GM21360 (cell line): ENCODE results near the gene GGTLC1.

ENCODE experiments used
- ATAC-seq: cut with Tn5 transposase; IDR thresholded peaks from one replicate; pipeline ENCODE4 v1.9.1; 2021; ENCODE audit warnings: mild to moderate bottlenecking, moderate library complexity; ENCODE audit not compliant: unreplicated experiment

Gene GGTLC1

DNA sequence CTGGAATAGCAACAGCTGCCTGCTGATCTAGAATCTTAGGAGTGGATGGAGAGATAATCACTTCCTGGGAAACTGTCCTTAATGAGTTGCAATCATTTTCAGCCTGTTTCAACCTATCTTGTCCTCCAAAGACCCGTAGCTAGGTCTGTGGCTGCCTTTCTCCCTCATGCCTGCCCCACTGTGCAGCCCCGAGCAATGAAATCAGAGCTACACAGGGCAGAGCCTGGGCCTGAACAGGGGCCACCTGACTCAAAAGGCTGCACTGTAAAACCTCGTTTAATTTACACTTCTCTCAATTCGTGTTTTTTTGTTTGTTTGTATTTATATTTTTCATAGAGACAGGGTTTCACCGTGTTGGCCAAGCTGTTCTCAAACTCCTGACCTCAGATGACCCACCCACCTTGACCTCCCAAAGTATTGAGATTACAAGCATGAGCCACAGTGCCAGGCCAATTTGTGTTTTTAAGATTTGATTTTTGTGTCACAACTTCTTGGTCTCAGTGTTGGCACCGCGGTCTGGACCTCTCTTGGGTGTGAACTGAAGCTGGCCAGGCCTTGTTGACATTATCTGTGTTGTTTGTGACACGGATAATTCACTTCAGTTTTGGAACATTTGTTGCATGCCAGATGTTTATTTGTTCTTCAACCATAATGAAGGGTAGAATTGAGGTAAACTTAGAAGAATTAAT lies 21.5 kb downstream of the GGTLC1 start:
- ATAC-seq: no peak

DNA sequence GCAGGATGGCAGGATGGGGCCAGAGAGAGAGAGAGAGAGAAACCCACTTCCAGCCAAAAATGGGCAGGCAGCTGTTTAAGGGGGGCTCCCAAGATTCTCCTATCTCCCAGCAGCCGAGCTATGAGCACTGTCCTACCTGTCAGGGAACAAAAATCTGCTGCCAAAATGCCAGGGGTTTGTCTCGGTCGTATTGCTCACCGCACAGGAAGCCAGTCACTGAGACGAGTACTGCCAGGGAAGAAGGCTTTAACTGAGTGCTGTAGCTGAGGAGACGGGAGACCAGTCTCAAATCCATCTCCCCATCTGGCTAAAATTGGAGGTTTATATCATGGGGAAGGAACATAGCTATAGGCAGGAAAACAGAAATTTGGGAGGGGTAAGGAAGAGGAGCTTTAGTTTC lies 22.3 kb downstream of the GGTLC1 start:
- ATAC-seq: no peak

DNA sequence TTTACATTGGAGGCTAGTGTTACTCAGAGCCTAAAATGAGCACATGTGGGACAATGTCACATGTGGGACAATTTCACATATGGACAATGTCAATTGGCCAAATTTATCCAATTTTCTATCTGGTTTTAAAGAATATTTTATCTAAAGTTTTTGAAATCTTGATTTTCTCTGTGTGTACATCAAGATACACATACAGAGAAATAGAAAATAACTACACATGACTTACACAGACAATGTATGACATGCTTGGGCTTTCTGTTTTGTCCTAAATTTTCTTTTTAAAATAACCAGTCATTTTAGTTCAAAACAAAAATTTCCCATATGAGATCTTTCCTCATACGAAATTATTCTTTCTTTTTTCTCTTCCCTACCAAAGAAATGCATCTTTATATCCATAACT lies 24.6 kb downstream of the GGTLC1 start:
- no peak for ATAC-seq

DNA sequence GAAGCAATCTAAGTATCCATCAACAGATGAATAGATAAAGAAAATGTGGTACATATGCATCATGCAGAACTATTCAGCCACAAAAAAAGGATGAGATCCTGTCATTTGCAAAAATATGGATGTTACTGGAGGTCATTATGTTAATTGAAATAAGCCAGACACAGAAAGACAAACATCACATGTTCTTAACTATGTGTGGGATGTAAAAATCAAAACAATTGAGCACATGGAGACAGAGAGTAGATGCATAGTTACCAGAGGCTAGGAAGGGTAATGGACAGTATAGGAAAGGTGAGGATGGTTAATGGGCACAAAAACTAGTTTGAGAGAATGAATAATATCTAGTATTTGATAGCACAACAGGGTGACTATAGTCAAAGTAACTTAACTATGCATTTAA lies 26.3 kb downstream of the GGTLC1 start:
- ATAC-seq: no peak

DNA sequence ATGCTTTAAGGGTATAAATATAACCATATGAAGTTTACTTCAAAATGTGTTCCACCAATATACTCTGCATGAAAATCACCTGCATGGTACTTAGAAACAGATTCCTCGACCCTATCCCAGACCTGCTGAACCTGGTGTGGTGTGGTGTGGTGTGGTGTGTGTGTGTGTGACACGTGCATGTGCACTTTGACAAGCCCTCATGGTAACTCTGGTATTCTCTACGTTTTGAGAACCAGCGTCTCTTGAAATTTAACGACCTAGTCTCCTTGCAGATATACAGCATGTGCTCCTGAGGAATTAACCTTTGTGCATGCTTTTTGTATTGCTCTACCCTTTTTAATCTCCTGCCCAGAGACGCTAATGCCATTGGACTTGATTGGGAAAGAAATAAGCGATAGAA lies 29.5 kb downstream of the GGTLC1 start:
- no peak for ATAC-seq

DNA sequence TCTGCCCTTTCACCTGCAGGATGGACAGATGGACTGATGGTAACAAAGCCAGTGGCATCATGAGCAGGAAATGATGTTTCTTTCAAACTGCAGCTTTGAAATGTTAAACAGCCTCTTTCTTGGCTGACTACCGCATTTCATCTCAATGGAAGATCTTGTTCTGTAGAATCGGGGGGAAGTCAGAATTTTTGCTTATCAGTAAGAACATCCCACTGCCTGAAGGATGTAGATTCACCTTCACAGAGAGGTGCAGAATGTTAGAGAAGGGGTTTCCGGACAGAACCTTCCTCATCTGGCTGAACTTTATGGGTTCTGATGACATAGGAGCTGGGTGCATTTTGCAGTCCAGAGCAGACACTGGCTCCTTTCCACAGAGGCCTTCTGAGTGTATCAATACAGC lies 32.7 kb downstream of the GGTLC1 start:
- no peak for ATAC-seq

DNA sequence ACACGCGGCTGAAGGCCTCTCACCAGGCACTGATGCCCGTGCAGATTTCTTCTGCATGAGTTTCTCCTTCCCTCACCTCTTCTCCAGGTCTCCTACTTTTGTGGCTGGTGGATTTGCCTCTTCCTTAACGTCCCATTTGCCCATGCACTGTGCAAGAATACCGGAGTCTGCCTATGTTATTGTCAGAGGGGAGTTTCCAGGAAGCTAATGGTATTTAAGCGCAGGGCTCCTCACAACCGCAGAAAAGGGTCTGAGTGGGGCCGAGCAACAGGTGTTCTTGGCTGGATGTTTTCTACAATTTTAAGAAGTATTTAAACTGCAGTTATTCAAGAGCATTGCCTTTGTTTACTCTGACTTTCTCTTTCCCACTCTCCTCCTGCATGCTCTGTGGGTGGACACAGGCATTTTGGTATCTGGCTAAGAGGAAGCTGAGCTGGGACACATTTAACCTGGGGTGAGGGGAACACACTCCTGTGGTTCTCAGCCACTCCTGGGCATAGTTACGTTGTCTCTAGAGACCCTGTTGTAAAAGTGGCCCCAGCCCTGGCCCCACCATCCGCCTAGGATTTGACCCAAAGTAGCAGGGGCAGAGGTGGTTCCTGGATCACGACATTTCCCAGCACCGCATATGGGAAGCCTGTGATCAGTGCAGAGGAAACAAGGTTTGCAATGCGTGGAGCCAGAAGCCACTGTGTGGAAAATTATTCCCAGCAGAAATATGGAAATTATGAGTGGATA lies 34.4 kb downstream of the GGTLC1 start:
- ATAC-seq: no peak

DNA sequence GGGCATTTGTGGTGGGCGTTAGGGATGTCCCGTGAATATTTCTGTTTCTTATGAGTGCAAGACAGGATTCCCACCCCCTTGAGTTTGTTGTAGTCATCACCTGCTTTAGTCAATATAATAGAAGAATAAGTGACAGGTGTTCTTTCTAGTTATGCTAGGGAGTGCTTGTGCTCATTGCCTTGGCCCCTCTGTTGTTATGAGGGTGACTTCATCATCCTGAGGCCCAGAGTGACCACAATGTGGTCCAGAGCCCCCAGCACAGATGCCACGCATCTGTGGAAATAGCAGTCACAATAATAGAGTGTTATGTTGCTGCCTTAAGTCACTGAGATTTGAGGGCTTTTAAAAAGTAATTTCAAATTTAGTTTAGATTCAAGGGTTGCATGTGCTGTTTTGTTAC lies 42.4 kb downstream of the GGTLC1 start:
- ATAC-seq: no peak

DNA sequence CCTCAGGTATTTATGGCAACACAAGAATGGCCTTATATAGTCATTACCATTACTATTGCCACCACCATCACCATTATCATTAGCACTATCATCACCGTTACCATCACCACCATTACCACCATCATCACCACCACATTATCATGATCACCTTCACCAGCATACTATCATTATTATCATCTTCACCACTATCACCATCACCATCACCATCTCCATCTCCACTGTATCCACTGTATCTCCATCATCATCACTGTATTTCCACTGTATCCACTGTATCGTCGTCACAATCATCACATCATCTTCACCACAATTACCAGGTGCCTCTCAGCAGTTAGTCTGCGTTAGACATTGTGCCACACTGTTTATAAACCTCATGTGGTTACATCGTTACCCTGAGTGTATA lies 45.3 kb downstream of the GGTLC1 start:
- ATAC-seq: no peak

DNA sequence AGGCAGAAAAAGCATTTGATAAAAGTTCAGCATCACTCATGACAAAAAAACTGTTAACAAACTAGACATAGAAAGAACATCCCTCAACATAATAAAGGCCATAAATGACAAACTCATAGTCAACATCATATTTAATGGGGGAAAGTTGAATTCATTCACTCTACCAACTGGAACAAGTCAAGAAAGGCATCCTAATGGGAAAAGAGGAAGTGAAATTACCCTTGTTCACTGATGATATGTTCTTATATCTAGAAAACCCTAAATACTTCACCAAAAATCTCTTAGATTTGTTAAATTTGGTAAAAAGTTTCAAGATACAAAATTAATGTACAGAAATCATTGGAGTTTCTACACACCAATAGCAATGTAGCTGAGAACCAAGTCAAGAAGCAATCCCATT lies 48.9 kb downstream of the GGTLC1 start:
- no peak for ATAC-seq

DNA sequence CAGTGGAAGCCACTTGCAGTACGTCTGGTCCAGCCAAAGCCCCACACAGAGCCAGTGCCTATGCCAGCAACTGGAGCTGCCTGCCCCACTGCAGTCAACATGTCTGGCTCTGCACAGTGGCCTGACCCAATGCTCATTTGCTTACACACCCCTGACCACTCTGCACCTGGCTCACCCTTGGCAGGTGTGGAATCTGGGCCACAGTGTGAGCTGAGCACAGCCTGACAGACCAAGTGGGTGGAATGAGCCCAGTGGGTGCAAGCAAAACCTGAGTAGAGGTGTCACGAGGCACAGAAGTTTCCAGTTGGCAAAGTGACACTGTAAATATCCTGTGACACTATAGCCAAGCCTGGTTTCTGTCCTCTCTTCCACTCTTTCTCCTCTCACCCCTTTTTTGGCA lies 49.5 kb downstream of the GGTLC1 start:
- no peak for ATAC-seq

DNA sequence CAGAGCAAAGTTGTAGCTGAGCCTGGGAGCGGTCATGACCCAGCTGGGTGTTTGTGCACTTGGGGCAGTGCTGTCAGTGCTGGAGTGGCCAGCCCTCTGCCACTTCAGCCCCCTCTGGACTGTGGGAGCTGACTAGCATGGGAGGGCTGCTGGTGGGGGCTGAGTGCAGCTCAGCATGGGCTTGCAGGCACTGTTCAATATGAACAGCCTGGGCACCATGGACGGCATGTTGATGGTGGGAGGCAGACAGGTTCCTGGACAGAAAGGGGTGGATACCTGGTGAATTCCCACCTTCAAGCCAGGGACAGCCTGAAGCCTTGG lies 50.5 kb downstream of the GGTLC1 start:
- no peak for ATAC-seq

DNA sequence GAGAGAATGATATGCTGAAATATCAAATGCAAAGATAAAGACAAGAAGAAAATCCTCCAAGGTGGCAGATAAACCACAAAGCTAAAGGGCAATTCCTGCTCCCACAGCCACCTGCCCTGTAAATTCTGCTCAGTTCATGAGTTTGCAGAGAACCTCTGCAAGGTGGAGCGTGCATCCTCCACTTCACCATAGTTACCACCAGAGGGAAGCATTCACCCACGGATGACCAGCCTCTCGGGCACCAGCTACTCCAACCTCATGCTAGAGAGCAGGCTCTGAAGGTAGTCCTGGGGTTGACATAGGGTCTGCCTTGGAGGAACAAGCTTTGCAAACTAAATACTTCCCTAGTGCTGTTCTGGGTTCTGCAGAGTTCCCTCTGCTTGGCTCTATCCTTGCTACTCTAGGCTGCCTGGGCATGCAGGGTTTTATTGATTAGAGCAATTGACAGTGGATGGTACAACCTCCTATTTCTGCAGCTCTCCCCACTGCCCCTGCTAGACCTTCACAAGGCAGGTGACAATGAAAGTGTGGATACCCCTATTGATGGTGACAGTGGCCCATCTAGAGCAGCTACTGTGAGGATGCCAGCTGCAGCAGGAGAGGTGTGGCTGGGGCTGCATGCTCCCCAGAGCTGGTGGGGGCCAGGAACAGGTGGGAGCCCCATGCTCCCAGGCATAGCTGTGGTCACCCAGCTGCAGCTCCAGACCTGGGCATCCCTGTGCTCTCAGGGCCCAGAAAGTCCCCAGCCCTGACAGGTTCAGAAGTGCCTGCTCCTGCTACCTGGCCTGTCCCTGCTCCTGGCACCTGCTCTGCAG lies 51.1 kb downstream of the GGTLC1 start:
- no peak for ATAC-seq
